ENCODE data around the gene STAC3.

STAC3 gene

GRCh38 chr12:57215668-57216013 lies 35.3 kb downstream of the STAC3 start (continued):
- no peak for TF ChIP-seq ZNF280C (tag by site-specific recombination; IDR thresholded peaks at IDR 0.05)
- no peak for TF ChIP-seq PRDM2 (tag by site-specific recombination; IDR thresholded peaks at IDR 0.05; ENCODE audit: borderline replicate concordance)
- peak; percentile 91 for TF ChIP-seq SCRT2 (tag by site-specific recombination; IDR thresholded peaks at IDR 0.05)
- no peak for TF ChIP-seq ZNF677 (tag by site-specific recombination; IDR thresholded peaks at IDR 0.05)
- no peak for TF ChIP-seq ZNF433 (tag by site-specific recombination; IDR thresholded peaks at IDR 0.05; ENCODE audit: low read depth)
- peak; percentile 92 for TF ChIP-seq ZNF366 (tag by site-specific recombination; conservative IDR thresholded peaks at IDR 0.05)
- no peak for TF ChIP-seq ZNF580 (tag by site-specific recombination; IDR thresholded peaks at IDR 0.05)
- no peak for TF ChIP-seq TRIM28 (IDR thresholded peaks at IDR 0.05; ENCODE audit: borderline replicate concordance, low read length)
- no peak for TF ChIP-seq ZNF266 (tag by site-specific recombination; IDR thresholded peaks at IDR 0.05; ENCODE audit: low read depth)
- TF ChIP-seq ZNF624 (tag by site-specific recombination; IDR thresholded peaks at IDR 0.05), result no peak
- TF ChIP-seq SP2 (tag by site-specific recombination; IDR thresholded peaks at IDR 0.05), result 0 out of 2 replicates have a peak, but pooled peaks have one; percentile 1
- TF ChIP-seq ZBTB48 (tag by site-specific recombination; IDR thresholded peaks at IDR 0.05), result peak; percentile 35; the same call in 1 of the 2 replicates
- no peak for TF ChIP-seq ZNF704 (tag by site-specific recombination; IDR thresholded peaks at IDR 0.05)
- no peak for TF ChIP-seq ZNF37A (tag by site-specific recombination; IDR thresholded peaks at IDR 0.05)
- TF ChIP-seq GFI1B (tag by site-specific recombination; IDR thresholded peaks at IDR 0.05), result no peak
- TF ChIP-seq SCRT1 (tag by site-specific recombination; IDR thresholded peaks at IDR 0.05; ENCODE audit: borderline replicate concordance), result peak; percentile 54

- TF ChIP-seq EGR2 (tag by site-specific recombination; IDR thresholded peaks at IDR 0.05; ENCODE audit: low read depth) (peak; percentile 58; the same call in 1 of the 2 replicates), ZNF701 (tag by site-specific recombination; IDR thresholded peaks at IDR 0.05) (no peak), ZFHX2 (tag by site-specific recombination; conservative IDR thresholded peaks at IDR 0.05) (peak; percentile 68)
- no peak overlapping the region for H3K27ac ChIP-seq (ENCODE audit: extremely low read depth, low read depth, low read length)
- peaks cover 0 to 28% of the 10 kb centered on the region in 2 experiments; a peak in 1 of 3 replicates for H3K36me3 ChIP-seq (ENCODE audit: control insufficient read depth in 2 of 2, insufficient read depth in 1 of 2, low read length in 2 of 2)
- H3K9me3 ChIP-seq (ENCODE audit: control insufficient read depth, insufficient read depth, low read depth, low read length), result no peaks in the 10 kb centered on the region
- ChIA-PET CTCF (interaction anchor here (0.6 to 8.8 kb wide), 9 partner anchors 9 to 263 kb away, joined by 4 to 628 read pairs (median 9); partner anchors contain the start of genes GLI1, INHBE, SHMT2 and STAC3), POLR2A (interaction anchor here (2.2 to 4.8 kb wide), 3 partner anchors 15 to 23 kb away, joined by 14 to 44 read pairs (median 17); partner anchors contain the start of gene SHMT2)
- no peak overlapping the region for H3K4me3 ChIP-seq (ENCODE audit: low read depth, low read length)
- peaks cover 5% of the 10 kb centered on the region for H3K4me1 ChIP-seq (ENCODE audit: control insufficient read depth, insufficient read depth, low read length)
Measured at GRCh38 chr12:57215065-57215464, 35.9 kb downstream of the STAC3 start.

Data from HEK293 (cell line).